ENCODE results near the gene COPG2. TPM values are rescaled to one million over a fixed set of nuclear protein-coding genes. Genes with fewer than 3 reads are reported as not detected.
"Not testable (repeated sequence)": the region's sequence is repeated elsewhere in the genome, so short reads cannot be mapped to it uniquely, and the experiment has no call there.

The COPG2 gene
- total RNA-seq, 1 donor from 2014 or later, result 20.6 TPM

- DNase-seq (ENCODE audit: low read depth), result no peak
Observed at GRCh38 chr7:130521258-130521951, 147.1 kb downstream of the COPG2 start.

DNA sequence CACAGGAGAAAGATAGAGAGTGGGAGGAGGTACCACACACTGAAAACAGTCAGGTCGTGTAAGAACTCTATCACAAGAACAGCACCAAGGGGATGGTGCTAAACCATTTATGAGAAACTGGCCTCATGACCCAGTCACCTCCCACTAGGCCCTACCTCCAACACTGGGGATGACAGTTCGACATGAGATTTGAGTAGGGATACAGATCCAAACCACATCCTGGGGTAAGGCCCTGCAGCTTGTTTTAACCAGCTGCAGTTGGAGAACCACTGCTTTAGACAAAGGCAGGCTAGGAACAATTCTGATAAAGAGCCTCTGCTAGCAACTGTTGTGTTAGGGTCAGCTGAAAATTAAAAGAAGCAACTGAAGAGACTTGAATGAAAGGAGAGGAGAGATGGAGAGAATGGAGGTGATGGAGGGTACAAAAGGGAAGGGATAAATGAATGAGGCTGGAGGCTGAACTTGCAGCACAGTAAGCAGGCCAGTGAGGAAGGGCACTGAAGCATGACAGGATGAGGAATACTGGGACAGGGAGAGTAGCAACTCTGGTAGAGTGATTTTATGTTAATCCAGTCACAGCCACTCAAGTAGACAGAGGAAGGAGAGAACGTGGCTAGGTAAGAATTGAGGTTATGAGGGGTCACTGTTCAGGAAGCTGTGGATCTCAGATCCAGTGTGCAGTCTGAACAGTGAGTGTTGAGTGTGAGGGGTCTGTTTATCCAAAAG is 153.1 kb downstream of the COPG2 start:
- peaks cover 5% of the 10 kb centered on the region for H3K36me3 ChIP-seq (ENCODE audit: insufficient read depth, low read length)
- DNase-seq (ENCODE audit: low read depth) (no peak), FAIRE-seq (no peak)
- H3K9me3 Mint-ChIP-seq (ENCODE audit: unreplicated experiment), result no peaks in the 10 kb centered on the region
- no peaks in the 10 kb centered on the region for H3K36me3 Mint-ChIP-seq (ENCODE audit: low read depth, unreplicated experiment)
- no peak overlapping the region for H3K4me3 ChIP-seq (ENCODE audit: insufficient read depth, low read depth, low read length)
- peaks cover 10% of the 10 kb centered on the region for H4K20me1 ChIP-seq (ENCODE audit: insufficient read depth, low read length)
- no peaks in the 10 kb centered on the region for H3K27me3 ChIP-seq (ENCODE audit: insufficient read depth, low read length)
- H3K4me1 ChIP-seq (ENCODE audit: insufficient read depth, low read length), result no peaks in the 10 kb centered on the region
- no peak overlapping the region for H2AFZ ChIP-seq (ENCODE audit: low read depth, low read length)
- no peaks in the 10 kb centered on the region for H3K27me3 Mint-ChIP-seq (ENCODE audit: low read depth, unreplicated experiment)
- H3K79me2 ChIP-seq (ENCODE audit: insufficient read depth, low read length), result no peaks in the 10 kb centered on the region
- no peak overlapping the region for H3K27ac ChIP-seq (ENCODE audit: low read depth, low read length)
- no peak overlapping the region for H3K4me3 Mint-ChIP-seq (ENCODE audit: unreplicated experiment)
- no peaks in the 10 kb centered on the region for H3K9me3 ChIP-seq (ENCODE audit: insufficient read depth, low read depth, low read length)
- no peaks in the 10 kb centered on the region for H3K4me1 Mint-ChIP-seq (ENCODE audit: low read depth, unreplicated experiment)
- TF ChIP-seq EZH2 (IDR thresholded peaks at IDR 0.05; ENCODE audit: insufficient read depth, low read length), result no peak
- TF ChIP-seq, protein P1, sequence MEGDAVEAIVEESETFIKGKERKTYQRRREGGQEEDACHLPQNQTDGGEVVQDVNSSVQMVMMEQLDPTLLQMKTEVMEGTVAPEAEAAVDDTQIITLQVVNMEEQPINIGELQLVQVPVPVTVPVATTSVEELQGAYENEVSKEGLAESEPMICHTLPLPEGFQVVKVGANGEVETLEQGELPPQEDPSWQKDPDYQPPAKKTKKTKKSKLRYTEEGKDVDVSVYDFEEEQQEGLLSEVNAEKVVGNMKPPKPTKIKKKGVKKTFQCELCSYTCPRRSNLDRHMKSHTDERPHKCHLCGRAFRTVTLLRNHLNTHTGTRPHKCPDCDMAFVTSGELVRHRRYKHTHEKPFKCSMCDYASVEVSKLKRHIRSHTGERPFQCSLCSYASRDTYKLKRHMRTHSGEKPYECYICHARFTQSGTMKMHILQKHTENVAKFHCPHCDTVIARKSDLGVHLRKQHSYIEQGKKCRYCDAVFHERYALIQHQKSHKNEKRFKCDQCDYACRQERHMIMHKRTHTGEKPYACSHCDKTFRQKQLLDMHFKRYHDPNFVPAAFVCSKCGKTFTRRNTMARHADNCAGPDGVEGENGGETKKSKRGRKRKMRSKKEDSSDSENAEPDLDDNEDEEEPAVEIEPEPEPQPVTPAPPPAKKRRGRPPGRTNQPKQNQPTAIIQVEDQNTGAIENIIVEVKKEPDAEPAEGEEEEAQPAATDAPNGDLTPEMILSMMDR (IDR thresholded peaks at IDR 0.05; ENCODE audit: insufficient read depth, low read depth, low read length), result no peak
- H3K9ac ChIP-seq (ENCODE audit: low read length), result no peak overlapping the region
- no peak overlapping the region for H3K27ac Mint-ChIP-seq (ENCODE audit: unreplicated experiment)
- no peak overlapping the region for H3K4me2 ChIP-seq (ENCODE audit: low read length)

More at GRCh38 chr7:130521258-130521951, 147.1 kb downstream of the COPG2 start:
- Histone ChIP-seq H3K36me3 (ENCODE audit: insufficient read depth, low read length) (no peaks in the 10 kb centered on the region), H3K4me2 (ENCODE audit: low read length) (no peak overlapping the region), H2AFZ (ENCODE audit: low read depth, low read length) (no peak overlapping the region), H3K4me3 (ENCODE audit: insufficient read depth, low read depth, low read length) (no peak overlapping the region), H3K9me3 (ENCODE audit: insufficient read depth, low read depth, low read length) (no peaks in the 10 kb centered on the region), H3K27ac (ENCODE audit: low read depth, low read length) (no peak overlapping the region), H3K79me2 (ENCODE audit: insufficient read depth, low read length) (no peaks in the 10 kb centered on the region), H3K27me3 (ENCODE audit: insufficient read depth, low read length) (no peaks in the 10 kb centered on the region), H3K9ac (ENCODE audit: low read length) (no peak overlapping the region), H3K4me1 (ENCODE audit: insufficient read depth, low read length) (no peaks in the 10 kb centered on the region), H4K20me1 (ENCODE audit: insufficient read depth, low read length) (peaks cover 10% of the 10 kb centered on the region)
- no peak overlapping the region for H3K27ac Mint-ChIP-seq (ENCODE audit: unreplicated experiment)
- no peaks in the 10 kb centered on the region for H3K4me1 Mint-ChIP-seq (ENCODE audit: low read depth, unreplicated experiment)
- H3K9me3 Mint-ChIP-seq (ENCODE audit: unreplicated experiment), result no peaks in the 10 kb centered on the region
- no peaks in the 10 kb centered on the region for H3K27me3 Mint-ChIP-seq (ENCODE audit: low read depth, unreplicated experiment)
- FAIRE-seq, result no peak
- H3K36me3 Mint-ChIP-seq (ENCODE audit: low read depth, unreplicated experiment), result no peaks in the 10 kb centered on the region
- no peak overlapping the region for H3K4me3 Mint-ChIP-seq (ENCODE audit: unreplicated experiment)
- TF ChIP-seq EZH2 (IDR thresholded peaks at IDR 0.05; ENCODE audit: insufficient read depth, low read length), result no peak
- TF ChIP-seq, protein P1 (IDR thresholded peaks at IDR 0.05; ENCODE audit: insufficient read depth, low read depth, low read length), result no peak

DNA sequence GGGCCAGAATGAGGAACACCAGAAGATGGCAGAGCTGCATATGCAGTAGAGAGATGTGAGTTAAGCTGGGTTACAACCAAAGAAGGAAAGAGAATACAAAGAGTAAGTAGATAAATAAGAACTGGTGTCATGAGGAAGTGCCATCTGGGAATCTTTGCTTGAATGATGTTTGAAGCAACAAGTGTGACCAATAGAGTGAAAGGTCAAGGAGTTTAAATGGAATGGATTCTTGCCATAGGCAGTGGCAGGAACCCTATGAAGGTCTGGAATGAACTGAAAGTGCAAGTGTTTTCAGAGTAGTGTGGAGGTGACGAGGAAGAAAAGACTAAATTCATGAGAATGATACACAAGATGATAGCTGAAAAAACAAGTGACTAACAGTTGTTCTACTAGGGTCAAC is 155.1 kb downstream of the COPG2 start:
- Histone ChIP-seq H4K20me1 (ENCODE audit: insufficient read depth, low read length) (peaks cover 10% of the 10 kb centered on the region), H3K27ac (ENCODE audit: low read depth, low read length) (no peak overlapping the region), H3K27me3 (ENCODE audit: insufficient read depth, low read length) (no peaks in the 10 kb centered on the region), H3K9ac (ENCODE audit: low read length) (no peak overlapping the region), H2AFZ (ENCODE audit: low read depth, low read length) (no peak overlapping the region), H3K4me2 (ENCODE audit: low read length) (no peak overlapping the region), H3K4me1 (ENCODE audit: insufficient read depth, low read length) (no peaks in the 10 kb centered on the region), H3K36me3 (ENCODE audit: insufficient read depth, low read length) (peaks cover 17% of the 10 kb centered on the region), H3K4me3 (ENCODE audit: insufficient read depth, low read depth, low read length) (no peak overlapping the region), H3K9me3 (ENCODE audit: insufficient read depth, low read depth, low read length) (no peaks in the 10 kb centered on the region), H3K79me2 (ENCODE audit: insufficient read depth, low read length) (no peaks in the 10 kb centered on the region)
- DNase-seq (ENCODE audit: low read depth) (no peak), FAIRE-seq (no peak)
- Mint-ChIP-seq H3K36me3 (ENCODE audit: low read depth, unreplicated experiment) (peaks cover 3% of the 10 kb centered on the region), H3K27me3 (ENCODE audit: low read depth, unreplicated experiment) (no peaks in the 10 kb centered on the region), H3K4me3 (ENCODE audit: unreplicated experiment) (no peak overlapping the region), H3K4me1 (ENCODE audit: low read depth, unreplicated experiment) (no peaks in the 10 kb centered on the region), H3K27ac (ENCODE audit: unreplicated experiment) (no peak overlapping the region), H3K9me3 (ENCODE audit: unreplicated experiment) (no peaks in the 10 kb centered on the region)
- no peak for TF ChIP-seq EZH2 (IDR thresholded peaks at IDR 0.05; ENCODE audit: insufficient read depth, low read length)
- TF ChIP-seq, protein P1 (IDR thresholded peaks at IDR 0.05; ENCODE audit: insufficient read depth, low read depth, low read length), result no peak

DNA sequence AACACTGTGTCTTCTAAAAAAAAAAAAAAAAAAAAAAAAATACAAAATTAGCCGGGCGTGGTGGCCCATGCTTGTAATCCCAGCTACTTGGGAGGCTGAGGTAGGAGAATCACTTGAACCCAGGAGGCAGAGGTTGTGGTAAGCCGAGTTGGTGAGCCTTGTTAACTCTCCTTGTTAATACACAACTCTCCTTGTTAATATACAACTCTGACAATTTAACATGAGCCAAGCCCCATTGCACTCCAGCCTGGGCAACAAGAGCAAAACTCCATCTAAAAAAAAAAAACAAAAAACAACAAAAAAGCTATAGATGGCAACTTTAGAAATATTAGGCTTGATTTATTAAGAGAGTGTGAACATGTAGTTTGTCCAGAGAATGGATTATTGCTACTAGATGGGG is 156.5 kb downstream of the COPG2 start:
- not testable (repeated sequence) for DNase-seq (ENCODE audit: low read depth); H3K4me1 Mint-ChIP-seq (ENCODE audit: low read depth, unreplicated experiment); H3K9ac ChIP-seq (ENCODE audit: low read length); H2AFZ ChIP-seq (ENCODE audit: low read depth, low read length); H3K27ac ChIP-seq (ENCODE audit: low read depth, low read length); FAIRE-seq; H3K27ac Mint-ChIP-seq (ENCODE audit: unreplicated experiment); H3K4me3 Mint-ChIP-seq (ENCODE audit: unreplicated experiment); H3K79me2 ChIP-seq (ENCODE audit: insufficient read depth, low read length); H3K4me2 ChIP-seq (ENCODE audit: low read length); H4K20me1 ChIP-seq (ENCODE audit: insufficient read depth, low read length); H3K4me1 ChIP-seq (ENCODE audit: insufficient read depth, low read length); H3K27me3 ChIP-seq (ENCODE audit: insufficient read depth, low read length); H3K4me3 ChIP-seq (ENCODE audit: insufficient read depth, low read depth, low read length); H3K27me3 Mint-ChIP-seq (ENCODE audit: low read depth, unreplicated experiment); H3K9me3 Mint-ChIP-seq (ENCODE audit: unreplicated experiment); H3K9me3 ChIP-seq (ENCODE audit: insufficient read depth, low read depth, low read length); H3K36me3 Mint-ChIP-seq (ENCODE audit: low read depth, unreplicated experiment)
- H3K36me3 ChIP-seq (ENCODE audit: insufficient read depth, low read length), result peaks cover 31% of the 10 kb centered on the region
